ENCODE data around the gene THEMIS.

Gene THEMIS

GRCh38 chr6:127917766-127918165 is 16.9 kb upstream of the THEMIS start:
- no peak overlapping the region for H3K4me3 ChIP-seq (ENCODE audit: severe bottlenecking)
- no peak for ATAC-seq (ENCODE audit: low read depth)
- no peaks in the 10 kb centered on the region for H3K4me1 ChIP-seq (ENCODE audit: insufficient read depth, poor library complexity, severe bottlenecking)
- no peaks in the 10 kb centered on the region for H3K27me3 ChIP-seq (ENCODE audit: insufficient read depth, poor library complexity, severe bottlenecking)
- H3K27ac ChIP-seq (ENCODE audit: poor library complexity, severe bottlenecking), result no peak overlapping the region
- no peaks in the 10 kb centered on the region for H3K36me3 ChIP-seq (ENCODE audit: low read depth)
- H3K9me3 ChIP-seq (ENCODE audit: severe bottlenecking), result no peaks in the 10 kb centered on the region
- DNase-seq (ENCODE audit: low spot score), result no peak
- no peak for TF ChIP-seq CTCF (IDR thresholded peaks at IDR 0.05; ENCODE audit: poor library complexity, severe bottlenecking)

DNA sequence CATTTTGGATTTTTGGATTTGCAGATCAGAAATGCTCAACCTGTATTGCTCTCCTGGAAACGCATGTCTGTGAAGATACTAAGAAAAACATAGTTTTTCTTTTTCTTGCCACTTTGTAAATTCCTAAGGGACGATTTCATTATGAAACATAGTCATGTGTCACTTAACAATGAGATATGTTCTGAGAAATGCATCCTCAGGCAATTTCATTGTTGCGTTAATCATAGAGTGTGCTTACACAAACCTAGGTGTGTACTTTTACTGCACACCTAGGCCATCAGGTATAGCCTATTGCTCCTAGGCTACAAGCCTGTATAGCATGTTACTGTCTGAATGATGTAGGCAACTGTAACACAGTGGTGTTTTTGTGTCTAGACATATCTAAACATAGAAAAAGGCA is 13.4 kb upstream of the THEMIS start:
- ATAC-seq (ENCODE audit: low read depth), result no peak
- Histone ChIP-seq H3K9me3 (ENCODE audit: severe bottlenecking) (no peaks in the 10 kb centered on the region), H3K27me3 (ENCODE audit: insufficient read depth, poor library complexity, severe bottlenecking) (no peaks in the 10 kb centered on the region), H3K4me1 (ENCODE audit: insufficient read depth, poor library complexity, severe bottlenecking) (no peaks in the 10 kb centered on the region), H3K4me3 (ENCODE audit: severe bottlenecking) (no peak overlapping the region), H3K36me3 (ENCODE audit: low read depth) (no peaks in the 10 kb centered on the region), H3K27ac (ENCODE audit: poor library complexity, severe bottlenecking) (no peak overlapping the region)
- no peak for TF ChIP-seq CTCF (IDR thresholded peaks at IDR 0.05; ENCODE audit: poor library complexity, severe bottlenecking)
- DNase-seq (ENCODE audit: low spot score), result no peak

GRCh38 chr6:127912914-127913313 is 12.1 kb upstream of the THEMIS start:
- ATAC-seq (ENCODE audit: low read depth) (no peak), DNase-seq (ENCODE audit: low spot score) (no peak)
- no peaks in the 10 kb centered on the region for H3K36me3 ChIP-seq (ENCODE audit: low read depth)
- no peak overlapping the region for H3K4me3 ChIP-seq (ENCODE audit: severe bottlenecking)
- no peaks in the 10 kb centered on the region for H3K9me3 ChIP-seq (ENCODE audit: severe bottlenecking)
- H3K27ac ChIP-seq (ENCODE audit: poor library complexity, severe bottlenecking), result no peak overlapping the region
- H3K27me3 ChIP-seq (ENCODE audit: insufficient read depth, poor library complexity, severe bottlenecking), result no peaks in the 10 kb centered on the region
- TF ChIP-seq CTCF (IDR thresholded peaks at IDR 0.05; ENCODE audit: poor library complexity, severe bottlenecking), result no peak
- H3K4me1 ChIP-seq (ENCODE audit: insufficient read depth, poor library complexity, severe bottlenecking), result no peaks in the 10 kb centered on the region

- H3K27me3 ChIP-seq (ENCODE audit: insufficient read depth, poor library complexity, severe bottlenecking), result no peaks in the 10 kb centered on the region
- no peak overlapping the region for H3K4me3 ChIP-seq (ENCODE audit: severe bottlenecking)
- no peak overlapping the region for H3K27ac ChIP-seq (ENCODE audit: poor library complexity, severe bottlenecking)
- ATAC-seq (ENCODE audit: low read depth), result no peak
- H3K9me3 ChIP-seq (ENCODE audit: severe bottlenecking), result no peaks in the 10 kb centered on the region
- no peaks in the 10 kb centered on the region for H3K4me1 ChIP-seq (ENCODE audit: insufficient read depth, poor library complexity, severe bottlenecking)
- no peak for DNase-seq (ENCODE audit: low spot score)
- H3K36me3 ChIP-seq (ENCODE audit: low read depth), result no peaks in the 10 kb centered on the region
- no peak for TF ChIP-seq CTCF (IDR thresholded peaks at IDR 0.05; ENCODE audit: poor library complexity, severe bottlenecking)
These were observed 7.2 kb upstream of the THEMIS start for GRCh38 chr6:127907960-127908640.

DNA sequence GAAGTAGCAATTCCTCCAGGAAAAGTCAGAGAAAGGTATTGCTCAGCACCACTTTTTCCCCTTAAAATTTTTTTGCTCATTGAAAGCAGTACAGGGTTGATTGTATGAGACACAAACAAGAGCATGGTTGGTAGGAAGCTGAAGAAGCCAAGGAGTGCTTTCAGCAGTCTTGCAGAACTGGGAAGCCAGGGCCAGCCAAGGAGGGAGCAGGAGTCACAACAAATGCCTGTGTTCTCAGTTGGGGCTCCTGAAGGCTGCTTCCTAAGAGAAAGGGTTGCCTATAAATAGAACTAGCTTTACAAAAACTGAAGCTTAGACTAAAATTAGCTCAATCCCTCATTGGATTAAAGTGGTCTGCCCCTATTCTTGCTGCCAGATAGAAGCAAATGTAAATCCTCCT is 3.3 kb upstream of the THEMIS start:
- H3K4me3 ChIP-seq (ENCODE audit: severe bottlenecking), result no peak overlapping the region
- no peak overlapping the region for H3K27ac ChIP-seq (ENCODE audit: poor library complexity, severe bottlenecking)
- no peaks in the 10 kb centered on the region for H3K4me1 ChIP-seq (ENCODE audit: insufficient read depth, poor library complexity, severe bottlenecking)
- DNase-seq (ENCODE audit: low spot score), result no peak
- no peaks in the 10 kb centered on the region for H3K27me3 ChIP-seq (ENCODE audit: insufficient read depth, poor library complexity, severe bottlenecking)
- no peaks in the 10 kb centered on the region for H3K9me3 ChIP-seq (ENCODE audit: severe bottlenecking)
- H3K36me3 ChIP-seq (ENCODE audit: low read depth), result no peaks in the 10 kb centered on the region
- no peak for TF ChIP-seq CTCF (IDR thresholded peaks at IDR 0.05; ENCODE audit: poor library complexity, severe bottlenecking)
- no peak for ATAC-seq (ENCODE audit: low read depth)
